K562 (cell line): ENCODE measurements around the gene SLC35E1. TPM values are rescaled to one million over a fixed set of nuclear protein-coding genes. Genes with fewer than 3 reads are reported as not detected.
A peak's percentile ranks its signal among the peaks of the same experiment; 100 is the strongest.
"Not testable (repeated sequence)": the region's sequence is repeated elsewhere in the genome, so short reads cannot be mapped to it uniquely, and the experiment has no call there.

ENCODE experiments used
- ATAC-seq: fragments of 200-7000 bp; cut with Tn5 transposase; 3 replicates; pipeline ENCODE4 v1.9.1; 2020; ENCODE audit warnings: moderate library complexity
- BruUV-seq: library from RNA; stranded (reverse); fragments of 400-500 nt; replicated peaks from 2 replicates; lab custom pipeline; 2021; lab: Mats Ljungman, UMichigan
- CTCF ChIA-PET: fragments of 300-600 bp; formaldehyde crosslinking; extraction: SDS; loops from one replicate; lab custom pipeline; 2021; ENCODE audit warnings: low intra/inter-chr PET ratio; lab: Yijun Ruan, JAX
- POLR2A ChIA-PET: fragments of 300-600, 350-650 bp; sonication (Branson Sonifier 250); formaldehyde crosslinking; extraction: SDS; loops from one replicate; lab custom pipeline; 2021; ENCODE audit warnings: antibody characterized with exemption, inconsistent platforms; lab: Yijun Ruan, JAX
- DNase-seq, 4 experiments: peaks; one replicate each; pipeline versions ENCODE4 v3.0.0 to v3.0.0-alpha.2; 2011 to 2018; ENCODE audit warnings: low spot score in 3 of 4, mixed read lengths in 3 of 4; ENCODE audit errors: extremely low read depth in 1 of 4
- FAIRE-seq: peaks from 2 replicates; lab custom pipeline; 2011; peaks lifted over from hg19 to GRCh38; lab: Jason Lieb, UNC
- H2AFZ ChIP-seq: 2 replicates; pipeline ENCODE4 v1.6.0; 2011; ENCODE audit warnings: low read depth, low read length, control low read depth, inconsistent platforms
- H3K27ac ChIP-seq: fragments of 200-600 bp; 3 replicates; pipeline ENCODE4 v1.8.0; 2011; ENCODE audit warnings: low read depth, mild to moderate bottlenecking, control low read depth, inconsistent platforms, low read length, moderate library complexity, mixed read lengths; ENCODE audit errors: extremely low read depth
- H3K27me3 ChIP-seq, 2 experiments: fragments of 300-600 bp in 1 of 2; 2 replicates in 1 of 2; 3 replicates in 1 of 2; pipeline versions ENCODE4 v1.6.0 to v1.8.0; 2011; ENCODE audit warnings: inconsistent platforms in 2 of 2, low read length in 2 of 2, mild to moderate bottlenecking in 1 of 2, mixed read lengths in 1 of 2, moderate library complexity in 1 of 2; ENCODE audit not compliant: control insufficient read depth in 2 of 2, insufficient read depth in 2 of 2
- H3K36me3 ChIP-seq: fragments of 300-600 bp; 3 replicates; pipeline ENCODE4 v1.8.0; 2011; ENCODE audit warnings: mild to moderate bottlenecking, low read length, inconsistent platforms; ENCODE audit not compliant: control insufficient read depth, insufficient read depth
- H3K4me1 ChIP-seq, 2 experiments: fragments of 200-600 bp in 1 of 2; replicated peaks in 1 of 2; 2 replicates in 1 of 2; 3 replicates in 1 of 2; pipeline versions ENCODE4 v1.5.1 to v1.8.0; 2011; ENCODE audit warnings: inconsistent platforms in 2 of 2, low read length in 2 of 2, mild to moderate bottlenecking in 1 of 2, mixed read lengths in 1 of 2, moderate library complexity in 1 of 2; ENCODE audit not compliant: control insufficient read depth in 2 of 2, insufficient read depth in 2 of 2
- H3K4me2 ChIP-seq: 2 replicates; pipeline ENCODE4 v1.6.1; 2011; ENCODE audit warnings: low read length, control low read depth, inconsistent platforms, mixed read lengths; ENCODE audit not compliant: insufficient read depth
- H3K4me3 ChIP-seq: fragments of 200-600 bp; sonication (generic), shearing (Covaris generic); 2 replicates; pipeline ENCODE4 v1.5.1; 2016; ENCODE audit warnings: control low read depth, inconsistent platforms
- H3K79me2 ChIP-seq: fragments of 200-600 bp; 3 replicates; pipeline ENCODE4 v1.8.0; 2011; ENCODE audit warnings: low read length, inconsistent platforms; ENCODE audit not compliant: control insufficient read depth, insufficient read depth
- H3K9ac ChIP-seq, 2 experiments: 2 replicates each; pipeline versions ENCODE4 v1.6.0 to v1.6.1; 2011; ENCODE audit warnings: low read depth in 2 of 2, low read length in 2 of 2, control low read depth in 1 of 2, inconsistent platforms in 1 of 2, mild to moderate bottlenecking in 1 of 2, mixed read lengths in 1 of 2; ENCODE audit not compliant: insufficient read depth in 1 of 2
- H3K9me1 ChIP-seq: one replicate; pipeline ENCODE4 v1.6.0; 2011; ENCODE audit warnings: inconsistent platforms, mild to moderate bottlenecking, low read length, moderate library complexity; ENCODE audit not compliant: control insufficient read depth, insufficient read depth
- H3K9me3 ChIP-seq: replicated peaks from 2 replicates; pipeline ENCODE4 v1.5.1; 2011; ENCODE audit warnings: low read depth, low read length, inconsistent platforms; ENCODE audit not compliant: control insufficient read depth, insufficient read depth
- H4K20me1 ChIP-seq: replicated peaks from 2 replicates; pipeline ENCODE4 v1.6.1; 2011; ENCODE audit warnings: low read length, inconsistent platforms, mixed read lengths; ENCODE audit not compliant: control insufficient read depth, insufficient read depth
- GTF2B ChIP-seq: IDR thresholded peaks from 2 replicates; pipeline ENCODE4 v1.6.1; 2011; ENCODE audit not compliant: insufficient read length; ENCODE audit errors: extremely low read depth
- NCOA1 ChIP-seq: fragments of 450-650 bp; IDR thresholded peaks from 2 replicates; pipeline ENCODE4 v1.6.1; 2016; ENCODE audit warnings: low read depth
- RFX5 ChIP-seq: IDR thresholded peaks from 2 replicates; pipeline ENCODE4 v1.6.1; 2011; ENCODE audit warnings: low read depth, mild to moderate bottlenecking, improper control_type of control experiment, low read length
- STAT5B ChIP-seq: fragments of 250-450 bp; sonication (Bioruptor Pico); IDR thresholded peaks from 2 replicates; pipeline ENCODE4 v1.8.0; 2021; ENCODE audit warnings: mild to moderate bottlenecking, inconsistent platforms
- YBX1 ChIP-seq: fragments of 450-650 bp; IDR thresholded peaks from 2 replicates; pipeline ENCODE4 v1.7.1; 2016; ENCODE audit warnings: mild to moderate bottlenecking
- WGBS: fragments of 100-300 bp; shearing (Covaris generic); methylation state at CpG from one replicate; pipeline ENCODE4 v1.1.6; 2016; ENCODE audit warnings: low coverage, mixed read lengths; ENCODE audit not compliant: insufficient coverage; ENCODE audit errors: missing lambda C conversion rate; 5-methylcytosine and 5-hydroxymethylcytosine counted together
- in situ Hi-C: fragments of 300-500 bp; cut with MboI; formaldehyde crosslinking; loops from 4 replicates; pipeline ENCODE4 v1.15.0; 2018; ENCODE audit warnings: inconsistent platforms, mixed read lengths
- intact Hi-C: fragments of 100-400 bp; cut with micrococcal nuclease; formaldehyde crosslinking; loops from 2 replicates; pipeline ENCODE4 v1.14.2; 2022
- polyA plus RNA-seq, 8 experiments: library from polyadenylated mRNA; depleted of rRNA in 4 of 8; stranded (reverse) in 5 of 8; unstranded in 3 of 8; fragments of >200 nt; fragmentation: Nextera tagmentation in 2 of 8; fragmentation: Illumina TruSeq in 1 of 8; extraction: Ambion mirVana in 2 of 8; extraction: Trizol in 1 of 8; gene quantifications; 2 replicates each; pipeline versions ENCODE4 v1.2.1 to v1.2.3, GENCODE V29; 2011 to 2014; ENCODE audit warnings: inconsistent platforms in 1 of 8, missing spikeins in 1 of 8
- total RNA-seq, 7 experiments: library from RNA; depleted of rRNA in 6 of 7; stranded (reverse); fragments of >200 nt in 6 of 7; fragmentation: Illumina TruSeq in 2 of 7; extraction: Trizol in 2 of 7; gene quantifications; 2 replicates each; pipeline versions ENCODE4 v1.2.1 to v1.2.3, GENCODE V29; 2011 to 2021; ENCODE audit warnings: low replicate concordance in 1 of 7

The SLC35E1 gene
- total and polyA plus RNA-seq, 9 of the 15 experiments (the other 6 are each of a cell fraction or from before 2014, with no cell fraction given), result 15.0 to 40.1 (median 25.7) TPM

DNA sequence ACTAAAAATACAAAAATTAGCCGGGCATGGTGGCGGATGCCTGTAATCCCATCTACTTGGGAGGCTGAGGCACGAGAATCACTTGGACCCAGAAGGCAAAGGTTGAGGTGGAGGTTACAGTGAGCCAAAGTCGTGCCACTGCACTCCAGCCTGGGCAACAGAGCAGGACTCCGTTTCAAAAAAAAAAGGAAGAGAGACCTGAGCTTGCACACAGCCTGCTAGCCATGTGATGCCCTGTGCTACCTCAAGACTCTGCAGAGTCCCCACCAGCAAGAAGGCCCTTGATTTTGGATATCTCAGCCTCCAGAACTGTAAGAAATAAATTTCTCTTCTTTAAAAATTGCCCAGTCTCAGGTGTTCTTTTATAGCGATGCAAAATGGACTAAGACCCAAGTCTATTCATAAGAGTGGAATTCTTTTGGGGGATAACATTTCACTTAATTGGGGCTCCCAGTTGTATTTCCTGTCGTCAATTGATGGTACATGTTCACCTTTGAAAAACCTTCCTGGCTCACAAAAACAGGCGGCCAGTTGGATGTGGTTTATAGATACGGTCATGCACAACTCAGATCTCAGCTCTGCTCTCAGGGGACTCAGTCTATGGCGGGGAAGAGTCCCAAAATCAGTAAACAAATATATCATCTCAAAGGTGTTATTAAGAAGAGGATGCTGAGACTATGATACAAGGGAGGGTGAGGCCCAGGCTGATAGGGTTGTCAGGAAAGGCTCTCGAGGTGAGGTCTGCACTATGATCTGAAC, 27.6 kb downstream of the SLC35E1 start (continued):
- TF ChIP-seq STAT5B, result no peak
- TF ChIP-seq GTF2B, result no peak
- TF ChIP-seq RFX5, result no peak
- no peak for TF ChIP-seq NCOA1
- TF ChIP-seq YBX1, result no peak

DNA sequence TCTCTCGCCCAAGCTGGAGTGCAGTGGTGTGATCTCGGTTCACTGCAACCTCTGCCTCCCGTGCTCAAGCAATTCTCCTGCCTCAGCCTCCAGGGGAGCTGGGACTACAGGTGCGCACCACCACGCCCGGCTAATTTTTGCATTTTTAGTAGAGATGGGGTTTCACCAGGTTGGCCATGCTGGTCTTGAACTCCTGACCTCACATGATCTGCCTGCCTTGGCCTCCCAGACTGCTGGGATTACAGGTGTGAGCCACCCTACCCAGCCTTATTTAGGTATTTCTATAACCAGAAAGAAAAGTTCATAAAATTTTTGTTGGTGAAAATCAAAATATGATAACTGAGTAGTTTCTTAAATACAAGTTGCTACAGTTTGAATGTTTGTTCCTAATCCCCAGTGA, 28.5 kb downstream of the SLC35E1 start:
- peaks cover 28% of the 10 kb centered on the region; the same call in 2 of the 3 replicates for H3K36me3 ChIP-seq
- H4K20me1 ChIP-seq, H3K27me3 ChIP-seq, H3K27ac ChIP-seq, H3K4me2 ChIP-seq, in situ Hi-C loops, H3K9me1 ChIP-seq, FAIRE-seq, H3K9me3 ChIP-seq, DNase-seq, H2AFZ ChIP-seq, ATAC-seq, BruUV-seq, CTCF ChIA-PET: not testable (repeated sequence)
- POLR2A ChIA-PET, result interaction anchor here (0.7 to 1.3 kb wide), 5 partner anchors 8 to 97 kb away, joined by 3 to 4 read pairs (median 3); no protein-coding TSS in a partner anchor
- H3K4me3 ChIP-seq, result peak overlapping the region; percentile 91
- intact Hi-C loops, result loop anchor here (1.0 to 10.0 kb wide), 2 partner anchors 28 to 81 kb away; partner anchors contain the start of gene MED26
- H3K79me2 ChIP-seq, result peaks cover 56% of the 10 kb centered on the region
- H3K9ac ChIP-seq, result peak overlapping the region in 1 of 2 experiments; percentile 90; a peak in 2 of 4 replicates
- H3K4me1 ChIP-seq, result peaks cover 5 to 10% of the 10 kb centered on the region in 2 experiments; a peak in 4 of 5 replicates
- WGBS, result 52% methylated on average over 6 of the region's 6 CpGs
